GM18861 (cell line): Measurements from ENCODE around the gene ZNF598.

Experiments used
- ATAC-seq: cut with Tn5 transposase; IDR thresholded peaks from one replicate; pipeline ENCODE4 v1.9.1; 2021; ENCODE audit not compliant: unreplicated experiment

Gene ZNF598

GRCh38 chr16:1991948-1992703 lies 17.5 kb downstream of the ZNF598 start:
- ATAC-seq, result no peak

DNA sequence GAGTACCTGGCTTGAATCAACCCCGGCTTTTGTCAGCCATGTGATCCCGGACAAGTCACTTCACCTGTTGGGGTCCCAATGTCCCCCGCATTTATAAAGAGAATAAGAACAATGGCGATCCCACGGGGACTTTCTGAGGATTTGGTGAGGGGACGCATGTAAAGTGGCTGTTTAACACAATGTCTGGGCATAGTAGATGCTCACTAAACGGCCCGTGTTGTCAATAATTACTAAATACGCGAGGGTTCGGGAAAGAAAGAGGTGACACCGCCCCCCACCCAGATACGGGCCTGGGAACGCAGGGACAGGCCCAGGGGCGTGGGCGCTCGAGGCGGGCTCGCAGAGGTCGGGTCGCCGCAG lies 18.1 kb downstream of the ZNF598 start:
- ATAC-seq, result no peak

GRCh38 chr16:1991135-1991551 lies 18.5 kb downstream of the ZNF598 start:
- ATAC-seq, result no peak

- no peak for ATAC-seq
Observed at GRCh38 chr16:1990351-1991134, 19.1 kb downstream of the ZNF598 start.

GRCh38 chr16:1990101-1990350 lies 19.6 kb downstream of the ZNF598 start:
- ATAC-seq, result no peak

GRCh38 chr16:1989209-1990100 lies 20.2 kb downstream of the ZNF598 start, which contains the start of gene SYNGR3:
TSS of gene SYNGR3 (plus strand) at chr16:1989970. CDS start at chr16:1990103, 133 bp downstream.
- no peak for ATAC-seq

- ATAC-seq, result no peak
Observed at GRCh38 chr16:1987198-1987597, 22.4 kb downstream of the ZNF598 start.

- no peak for ATAC-seq
Observed at GRCh38 chr16:1985466-1986150, 24.0 kb downstream of the ZNF598 start.

DNA sequence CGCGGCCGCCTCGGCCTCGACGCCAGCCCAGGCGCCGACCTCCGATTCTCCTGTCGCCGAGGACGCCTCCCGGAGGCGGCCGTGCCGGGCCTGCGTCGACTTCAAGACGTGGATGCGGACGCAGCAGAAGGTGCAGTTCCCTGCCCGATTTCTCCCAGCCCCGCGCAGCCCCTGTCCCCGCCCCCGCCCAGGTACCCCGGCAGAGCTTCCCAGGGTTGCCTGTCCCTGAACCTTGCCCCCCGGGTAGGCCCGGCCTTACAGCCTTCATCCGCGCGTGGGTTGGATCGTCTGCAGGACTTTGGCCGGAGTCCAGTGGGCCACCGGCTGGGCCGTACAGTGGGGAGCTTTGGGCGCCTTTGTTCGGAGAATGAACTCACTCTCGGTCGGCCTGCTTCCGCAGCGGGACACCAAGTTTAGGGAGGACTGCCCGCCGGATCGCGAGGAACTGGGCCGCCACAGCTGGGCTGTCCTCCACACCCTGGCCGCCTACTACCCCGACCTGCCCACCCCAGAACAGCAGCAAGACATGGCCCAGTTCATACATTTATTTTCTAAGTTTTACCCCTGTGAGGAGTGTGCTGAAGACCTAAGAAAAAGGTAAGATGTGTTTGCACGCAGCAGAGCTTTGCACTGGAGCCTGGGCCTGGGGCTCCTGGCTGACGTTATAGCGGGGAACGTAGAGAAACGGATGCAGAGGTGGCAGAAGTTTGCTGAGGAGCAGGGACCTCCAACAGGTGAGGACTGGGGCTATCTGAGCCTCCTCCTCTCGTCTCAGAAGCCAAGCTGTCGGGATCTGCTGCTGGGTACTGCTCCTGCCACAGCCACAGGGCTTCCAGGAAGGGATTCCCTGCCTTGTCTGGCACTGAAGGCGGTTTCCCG lies 25.0 kb downstream of the ZNF598 start:
- ATAC-seq, result no peak

DNA sequence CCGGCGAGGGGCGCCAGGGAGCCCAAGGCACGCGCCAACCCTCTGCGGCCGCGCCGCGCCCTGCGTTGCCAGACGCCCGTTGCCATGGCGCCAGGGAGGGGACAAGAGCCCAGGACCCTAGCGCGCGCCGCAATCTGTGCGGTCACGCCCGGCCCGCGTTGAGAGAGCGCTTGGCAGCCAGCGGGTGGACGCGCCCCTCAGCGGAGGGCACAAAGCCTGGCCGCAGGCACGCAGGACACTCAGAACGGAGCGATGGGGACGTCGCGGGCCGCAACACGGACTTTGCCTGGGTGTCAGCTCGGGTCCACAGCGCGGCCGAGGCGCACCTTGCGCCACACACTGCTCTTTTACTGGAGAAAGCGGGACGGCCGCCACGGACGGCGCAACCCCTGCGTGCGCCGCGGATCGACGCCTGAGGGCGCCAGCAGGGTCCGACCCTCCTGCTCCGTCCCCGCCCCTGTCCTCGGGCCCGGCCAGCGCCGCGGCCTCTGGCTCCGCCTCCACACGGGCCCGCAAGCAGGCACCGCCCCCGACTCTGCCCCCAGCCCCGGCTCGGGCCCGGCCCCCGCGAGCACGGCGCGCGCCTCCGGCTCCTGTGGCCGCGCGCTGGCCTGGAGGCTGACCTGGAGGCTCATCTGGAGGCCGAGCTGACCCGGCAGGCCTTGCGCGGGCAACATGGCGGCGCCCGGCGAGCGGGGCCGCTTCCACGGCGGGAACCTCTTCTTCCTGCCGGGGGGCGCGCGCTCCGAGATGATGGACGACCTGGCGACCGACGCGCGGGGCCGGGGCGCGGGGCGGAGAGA lies 25.9 kb downstream of the ZNF598 start, which contains the start of gene GFER:
Gene GFER, plus strand, starts transcription at position 650 of the 803 bp plus-strand sequence. Its CDS starts 26 bp downstream, at position 676.
- peak; percentile 65 for ATAC-seq

GRCh38 chr16:1982991-1983543 lies 26.6 kb downstream of the ZNF598 start:
- ATAC-seq, result no peak

DNA sequence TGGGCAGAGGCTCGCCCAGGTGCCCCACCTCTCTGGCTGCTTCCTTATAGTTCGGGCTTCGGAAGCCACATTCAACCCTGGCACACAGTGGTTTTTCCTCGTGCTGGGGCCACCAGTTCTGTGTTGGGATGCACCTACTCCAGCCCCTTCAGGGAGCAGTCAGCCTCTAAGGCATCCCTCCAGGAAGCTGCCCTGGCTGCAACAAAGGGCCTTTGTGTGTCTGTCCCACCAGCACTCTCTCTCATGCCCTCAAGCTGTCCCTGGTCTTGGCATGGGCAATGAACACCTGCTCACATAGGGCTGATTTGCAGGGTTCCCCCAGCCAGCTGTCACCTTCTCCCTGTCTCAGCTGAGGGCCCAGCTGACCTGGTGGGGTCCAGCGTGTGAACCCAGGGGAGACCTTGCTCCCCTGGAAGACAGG lies 27.6 kb downstream of the ZNF598 start:
- no peak for ATAC-seq

DNA sequence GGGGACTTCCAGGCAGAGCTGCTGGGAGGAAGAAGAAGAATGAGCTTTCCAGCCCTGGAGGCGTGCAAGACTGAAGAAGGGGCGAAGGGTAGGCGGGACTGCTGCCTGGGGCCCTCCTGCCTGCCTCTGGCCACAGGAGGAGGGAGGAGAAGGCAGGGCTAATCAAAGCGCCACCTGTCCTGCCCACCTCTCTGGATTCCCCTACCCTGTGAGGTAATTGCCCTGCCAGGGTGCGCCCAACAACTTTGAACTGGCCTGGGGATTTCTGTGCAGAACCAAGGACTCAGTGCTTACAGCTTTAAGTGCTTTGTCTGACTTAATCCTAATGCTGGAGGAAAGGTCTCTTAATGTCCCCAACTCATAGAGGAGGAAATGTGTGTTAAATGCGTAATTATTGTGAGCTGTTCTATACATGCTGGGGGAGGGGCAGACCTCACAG lies 28.2 kb downstream of the ZNF598 start, which contains the start of gene NOXO1:
Gene NOXO1, minus strand, starts transcription at position 72 of the 439 bp plus-strand sequence. CDS start 290 bp downstream, outside the sequence.
- ATAC-seq, result no peak

DNA sequence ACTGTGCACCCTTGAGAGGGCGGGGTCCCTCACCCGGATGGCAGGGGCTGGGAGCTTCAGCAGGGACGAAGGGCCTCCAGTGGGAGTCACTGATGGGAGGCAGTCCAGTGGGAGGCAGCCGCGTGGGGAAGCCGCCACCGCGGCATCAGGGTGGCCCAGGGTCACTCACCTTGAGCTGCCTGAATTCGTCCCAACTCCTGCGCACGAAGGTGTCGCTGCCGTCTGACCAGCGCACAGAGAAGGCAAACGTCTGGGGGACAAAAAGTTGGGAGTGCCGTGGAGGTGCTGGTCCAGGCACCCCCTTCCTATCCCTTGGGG lies 28.9 kb downstream of the ZNF598 start:
- ATAC-seq, result no peak

GRCh38 chr16:1980030-1980769 lies 29.4 kb downstream of the ZNF598 start:
- no peak for ATAC-seq

DNA sequence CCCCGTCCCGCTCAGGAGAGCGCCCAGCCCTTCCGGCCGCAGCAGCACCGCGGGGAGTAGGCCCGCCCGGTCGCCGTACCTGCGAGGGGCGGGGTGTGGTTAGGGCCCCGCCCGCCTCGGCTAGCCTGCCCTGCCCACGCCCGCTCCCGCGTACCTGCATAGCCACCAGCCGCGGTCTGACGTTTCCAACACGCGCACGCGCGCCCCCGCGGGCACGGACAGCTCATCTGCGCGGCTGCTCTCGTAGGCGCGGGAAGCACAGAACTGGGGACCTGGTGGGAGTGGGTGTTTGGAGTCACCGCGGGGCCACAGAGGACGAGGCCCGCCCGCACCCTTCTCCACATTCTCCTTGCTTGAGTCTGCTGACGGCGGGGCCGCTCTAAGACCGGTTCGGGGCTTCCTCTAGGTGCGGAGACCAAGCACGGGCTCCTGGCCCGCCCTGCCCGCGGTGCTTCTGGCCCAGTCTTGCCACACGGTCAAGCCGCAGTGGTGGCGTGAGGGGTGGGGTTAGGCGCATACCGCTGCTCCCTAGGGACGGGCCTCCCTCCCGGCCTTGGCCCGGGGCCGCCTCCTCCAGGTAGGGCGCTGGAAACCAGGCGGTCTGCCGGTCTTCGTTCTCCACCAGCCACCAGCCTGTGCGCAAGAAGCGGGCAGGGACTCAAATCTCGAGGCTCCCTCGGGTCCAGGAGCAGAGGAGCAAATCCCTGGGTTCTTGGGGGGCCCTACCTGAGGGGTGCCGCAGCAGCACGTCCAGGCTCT lies 30.2 kb downstream of the ZNF598 start:
- ATAC-seq, result no peak

- no peak for ATAC-seq
Observed at GRCh38 chr16:1978476-1979120, 31.0 kb downstream of the ZNF598 start.
